HCT116 (cell line): ENCODE data around the gene MED9. TPM values are rescaled to one million over a fixed set of nuclear protein-coding genes. Genes with fewer than 3 reads are reported as not detected.

Experiments used
- ATAC-seq: fragments of 200-7000 bp; cut with Tn5 transposase; 2 replicates; pipeline ENCODE4 v1.9.1; 2020; ENCODE audit warnings: mild to moderate bottlenecking, moderate library complexity
- BruUV-seq: library from RNA; stranded (reverse); fragments of 400-500 nt; replicated peaks from 2 replicates; lab custom pipeline; 2021; lab: Mats Ljungman, UMichigan
- CTCF ChIA-PET: fragments of 300-600 bp; sonication (Branson Sonifier 250); formaldehyde crosslinking; loops from one replicate; lab custom pipeline; 2021; ENCODE audit warnings: antibody characterized with exemption; lab: Charles Lee
- POLR2A ChIA-PET: fragments of 300-600, 350-600 bp; sonication (Branson Sonifier 250); formaldehyde crosslinking; loops from one replicate; lab custom pipeline; 2021; ENCODE audit warnings: antibody characterized with exemption; lab: Charles Lee
- RAD21 ChIA-PET, 2 experiments: fragments of 300-600 bp; sonication (Branson Sonifier 250); formaldehyde crosslinking; loops; one replicate each; lab custom pipeline; 2023; ENCODE audit warnings: low total read pairs in 2 of 2; ENCODE audit not compliant: uncharacterized antibody in 2 of 2, unreplicated experiment in 2 of 2, low non-redundant PET in 1 of 2; lab: Charles Lee
- DNase-seq: peaks from one replicate; pipeline ENCODE4 v3.0.0-alpha.2; 2010; ENCODE audit warnings: low read depth, low spot score
- H2AFZ ChIP-seq: fragments of 200-600 bp; shearing (Covaris generic), sonication (generic); 2 replicates; pipeline ENCODE4 v1.6.1; 2017; ENCODE audit warnings: low read depth, mixed run types, mixed read lengths, antibody characterized with exemption, low read length; ENCODE audit not compliant: poor library complexity, severe bottlenecking
- H3K27ac ChIP-seq: 2 replicates; pipeline ENCODE4 v1.5.1; 2012; ENCODE audit warnings: low read depth, low read length
- H3K27me3 ChIP-seq: fragments of 200-600 bp; sonication (generic); 2 replicates; pipeline ENCODE4 v1.6.1; 2016; ENCODE audit warnings: mixed run types, low read length, mixed read lengths; ENCODE audit not compliant: insufficient read depth
- H3K36me3 ChIP-seq, 2 experiments: fragments of 200-500 bp in 1 of 2; fragments of 200-600 bp in 1 of 2; sonication (Bioruptor generic) in 1 of 2; sonication (generic) in 1 of 2; 2 replicates each; pipeline versions ENCODE4 v1.5.1 to v1.6.1; 2014 to 2016; ENCODE audit warnings: low read length in 2 of 2, inconsistent platforms in 1 of 2, mixed read lengths in 1 of 2, mixed run types in 1 of 2; ENCODE audit not compliant: insufficient read depth in 2 of 2, control insufficient read depth in 1 of 2
- H3K4me1 ChIP-seq, 2 experiments: fragments of 200-600 bp in 1 of 2; sonication (generic) in 1 of 2; 2 replicates each; pipeline versions ENCODE4 v1.5.1 to v1.6.1; 2012 to 2017; ENCODE audit warnings: low read length in 2 of 2, inconsistent platforms in 1 of 2, mild to moderate bottlenecking in 1 of 2, mixed read lengths in 1 of 2, mixed run types in 1 of 2, moderate library complexity in 1 of 2; ENCODE audit not compliant: insufficient read depth in 2 of 2, control insufficient read depth in 1 of 2
- H3K4me2 ChIP-seq: fragments of 200-600 bp; sonication (generic); 2 replicates; pipeline ENCODE4 v1.6.1; 2017; ENCODE audit warnings: mixed run types, low read length, mixed read lengths
- H3K4me3 ChIP-seq, 2 experiments: fragments of 200-600 bp in 1 of 2; sonication (generic) in 1 of 2; replicated peaks in 1 of 2; 2 replicates each; pipeline ENCODE4 v1.5.1; 2011 to 2016; ENCODE audit warnings: low read length in 2 of 2, control low read depth in 1 of 2, low read depth in 1 of 2, mild to moderate bottlenecking in 1 of 2, mixed read lengths in 1 of 2, mixed run types in 1 of 2
- H3K79me2 ChIP-seq: fragments of 200-600 bp; sonication (generic); 2 replicates; pipeline ENCODE4 v1.6.1; 2017; ENCODE audit warnings: mild to moderate bottlenecking, mixed run types, low read length, moderate library complexity, mixed read lengths; ENCODE audit not compliant: insufficient read depth
- H3K9ac ChIP-seq: fragments of 200-600 bp; sonication (generic); 2 replicates; pipeline ENCODE4 v1.6.1; 2016; ENCODE audit warnings: low read length, mixed read lengths
- H3K9me2 ChIP-seq: fragments of 200-600 bp; sonication (generic), shearing (Covaris generic); 2 replicates; pipeline ENCODE4 v1.6.1; 2017; ENCODE audit warnings: mixed run types, mild to moderate bottlenecking, moderate library complexity; ENCODE audit not compliant: insufficient read depth
- H3K9me3 ChIP-seq, 2 experiments: fragments of 200-500 bp in 1 of 2; fragments of 200-600 bp in 1 of 2; sonication (Bioruptor generic) in 1 of 2; sonication (generic) in 1 of 2; 2 replicates each; pipeline ENCODE4 v1.6.1; 2014 to 2017; ENCODE audit warnings: low read length in 2 of 2, mixed read lengths in 2 of 2, inconsistent platforms in 1 of 2, low read depth in 1 of 2, mild to moderate bottlenecking in 1 of 2, mixed run types in 1 of 2, moderate library complexity in 1 of 2; ENCODE audit not compliant: control insufficient read depth in 1 of 2, insufficient read depth in 1 of 2
- H4K20me1 ChIP-seq: fragments of 200-600 bp; sonication (generic), shearing (Covaris generic); 2 replicates; pipeline ENCODE4 v1.6.1; 2017; ENCODE audit warnings: mixed run types, mild to moderate bottlenecking, moderate library complexity; ENCODE audit not compliant: insufficient read depth
- ATF3 ChIP-seq: IDR thresholded peaks from 2 replicates; pipeline ENCODE4 v1.6.1; 2012
- CBX3 ChIP-seq: IDR thresholded peaks from 2 replicates; pipeline ENCODE4 v1.6.1; 2012; ENCODE audit warnings: low read depth
- CEBPB ChIP-seq: IDR thresholded peaks from 2 replicates; pipeline ENCODE4 v1.6.1; 2012; ENCODE audit warnings: low read depth
- EGR1 ChIP-seq: IDR thresholded peaks from 2 replicates; pipeline ENCODE4 v1.6.1; 2012; ENCODE audit warnings: low read depth
- EZH2 ChIP-seq: fragments of 200-600 bp; sonication (generic); IDR thresholded peaks from 2 replicates; pipeline ENCODE4 v1.6.1; 2017; ENCODE audit warnings: antibody characterized with exemption, mixed run types
- EZH2phosphoT487 ChIP-seq: fragments of 200-600 bp; IDR thresholded peaks from 2 replicates; pipeline ENCODE4 v1.6.1; 2018; ENCODE audit warnings: antibody characterized with exemption, borderline replicate concordance
- FOSL1 ChIP-seq: IDR thresholded peaks from 2 replicates; pipeline ENCODE4 v1.6.1; 2012; ENCODE audit warnings: low read depth
- JUND ChIP-seq: IDR thresholded peaks from 2 replicates; pipeline ENCODE4 v1.6.1; 2012
- POLR2A ChIP-seq: IDR thresholded peaks from 2 replicates; pipeline ENCODE4 v1.7.0; 2011; ENCODE audit warnings: borderline replicate concordance; ENCODE audit not compliant: insufficient read depth, insufficient read length; ENCODE audit errors: extremely low read depth
- RAD21 ChIP-seq: IDR thresholded peaks from 2 replicates; pipeline ENCODE4 v1.6.1; 2012; ENCODE audit warnings: low read depth, mild to moderate bottlenecking
- SIN3A ChIP-seq: IDR thresholded peaks from 2 replicates; pipeline ENCODE4 v1.6.1; 2012; ENCODE audit warnings: low read depth
- SP1 ChIP-seq: IDR thresholded peaks from 2 replicates; pipeline ENCODE4 v1.6.1; 2012; ENCODE audit warnings: low read depth
- TCF7L2 ChIP-seq: IDR thresholded peaks from 2 replicates; pipeline ENCODE4 v1.7.0; 2011; ENCODE audit warnings: borderline replicate concordance, inconsistent platforms; ENCODE audit not compliant: insufficient read depth, insufficient read length; ENCODE audit errors: extremely low read depth
- ZFX ChIP-seq: fragments of 450-650 bp; IDR thresholded peaks from 2 replicates; pipeline ENCODE4 v1.6.1; 2017
- intact Hi-C: fragments of 100-400 bp; cut with micrococcal nuclease; formaldehyde crosslinking; loops from 2 replicates; pipeline ENCODE4 v1.10.0; 2022
- total RNA-seq: library from RNA; stranded (reverse); gene quantifications from one replicate; pipeline ENCODE4 v1.2.1, GENCODE V29; 2021; ENCODE audit not compliant: unreplicated experiment
- TF ChIP-seq, protein P1 (sequence below): IDR thresholded peaks from 2 replicates; pipeline ENCODE4 v1.6.1; 2012
- TF ChIP-seq, protein P2 (sequence below): IDR thresholded peaks from 2 replicates; pipeline ENCODE4 v1.6.1; 2011; ENCODE audit warnings: mild to moderate bottlenecking, low read length, moderate library complexity; ENCODE audit not compliant: insufficient replicate concordance; ENCODE audit errors: extremely low read depth

The MED9 gene
- total RNA-seq, 1 experiment from 2014 or later, result 13.9 TPM

- H3K9ac ChIP-seq, result no peak overlapping the region
- H3K79me2 ChIP-seq, result no peaks in the 10 kb centered on the region
- DNase-seq (no peak), ATAC-seq (no peak)
- CTCF ChIA-PET, result no interaction called here
- intact Hi-C loops, result no loop called here
- no peaks in the 10 kb centered on the region for H3K36me3 ChIP-seq
- H3K27ac ChIP-seq, result no peak overlapping the region
- no peak overlapping the region for H3K4me3 ChIP-seq
- no peaks in the 10 kb centered on the region for H3K9me3 ChIP-seq
- H4K20me1 ChIP-seq, result no peaks in the 10 kb centered on the region
- no peak overlapping the region for H2AFZ ChIP-seq
- no TSS peak for BruUV-seq
- H3K27me3 ChIP-seq, result no peaks in the 10 kb centered on the region
- no peak for TF ChIP-seq JUND
- TF ChIP-seq SP1, result no peak
- no peak for TF ChIP-seq CEBPB
- no peak for TF ChIP-seq ATF3
- TF ChIP-seq EZH2, result no peak
- TF ChIP-seq, protein P1, sequence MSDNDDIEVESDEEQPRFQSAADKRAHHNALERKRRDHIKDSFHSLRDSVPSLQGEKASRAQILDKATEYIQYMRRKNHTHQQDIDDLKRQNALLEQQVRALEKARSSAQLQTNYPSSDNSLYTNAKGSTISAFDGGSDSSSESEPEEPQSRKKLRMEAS, result no peak
- TF ChIP-seq, all 23 proteins: peak for 0
- Histone ChIP-seq H3K9me2 (no peaks in the 10 kb centered on the region), H3K4me1 (no peaks in the 10 kb centered on the region), H3K4me2 (no peak overlapping the region)
- POLR2A ChIA-PET, result no interaction called here
- RAD21 ChIA-PET, result no interaction called here
Measured at GRCh38 chr17:17503566-17504130, 26.8 kb downstream of the MED9 start.

GRCh38 chr17:17504341-17505140 is 27.7 kb downstream of the MED9 start:
- ChIA-PET POLR2A (no interaction called here), CTCF (interaction anchor here (3.3 kb wide), 1 partner anchor 8 kb away, joined by 14 read pairs; the partner anchor contains the start of gene RASD1), RAD21 (no interaction called here)
- H3K9ac ChIP-seq, result no peak overlapping the region
- DNase-seq (no peak), ATAC-seq (no peak)
- no peak overlapping the region for H3K27ac ChIP-seq
- no peak overlapping the region for H3K4me2 ChIP-seq
- H3K36me3 ChIP-seq, result no peaks in the 10 kb centered on the region
- H3K27me3 ChIP-seq, result no peaks in the 10 kb centered on the region
- H3K4me1 ChIP-seq, result no peaks in the 10 kb centered on the region
- no TSS peak for BruUV-seq
- no peaks in the 10 kb centered on the region for H3K9me3 ChIP-seq
- H3K9me2 ChIP-seq, result no peaks in the 10 kb centered on the region
- H3K4me3 ChIP-seq, result no peak overlapping the region
- intact Hi-C loops, result no loop called here
- H2AFZ ChIP-seq, result no peak overlapping the region
- no peaks in the 10 kb centered on the region for H4K20me1 ChIP-seq
- no peaks in the 10 kb centered on the region for H3K79me2 ChIP-seq
- no peak for TF ChIP-seq ZFX
- no peak for TF ChIP-seq FOSL1
- TF ChIP-seq TCF7L2, result no peak
- TF ChIP-seq CBX3, result no peak
- TF ChIP-seq EZH2, result no peak
- no peak for TF ChIP-seq POLR2A
- no peak for TF ChIP-seq RAD21
- no peak for TF ChIP-seq SIN3A
- TF ChIP-seq SP1, result no peak
- TF ChIP-seq EGR1, result no peak
- TF ChIP-seq ATF3, result no peak
- TF ChIP-seq, protein P2, sequence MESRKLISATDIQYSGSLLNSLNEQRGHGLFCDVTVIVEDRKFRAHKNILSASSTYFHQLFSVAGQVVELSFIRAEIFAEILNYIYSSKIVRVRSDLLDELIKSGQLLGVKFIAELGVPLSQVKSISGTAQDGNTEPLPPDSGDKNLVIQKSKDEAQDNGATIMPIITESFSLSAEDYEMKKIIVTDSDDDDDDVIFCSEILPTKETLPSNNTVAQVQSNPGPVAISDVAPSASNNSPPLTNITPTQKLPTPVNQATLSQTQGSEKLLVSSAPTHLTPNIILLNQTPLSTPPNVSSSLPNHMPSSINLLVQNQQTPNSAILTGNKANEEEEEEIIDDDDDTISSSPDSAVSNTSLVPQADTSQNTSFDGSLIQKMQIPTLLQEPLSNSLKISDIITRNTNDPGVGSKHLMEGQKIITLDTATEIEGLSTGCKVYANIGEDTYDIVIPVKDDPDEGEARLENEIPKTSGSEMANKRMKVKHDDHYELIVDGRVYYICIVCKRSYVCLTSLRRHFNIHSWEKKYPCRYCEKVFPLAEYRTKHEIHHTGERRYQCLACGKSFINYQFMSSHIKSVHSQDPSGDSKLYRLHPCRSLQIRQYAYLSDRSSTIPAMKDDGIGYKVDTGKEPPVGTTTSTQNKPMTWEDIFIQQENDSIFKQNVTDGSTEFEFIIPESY, result no peak
- TF ChIP-seq JUND, result no peak
- no peak for TF ChIP-seq EZH2phosphoT487
